ENCODE data around the gene OR52N1. TPM values are rescaled to one million over a fixed set of nuclear protein-coding genes. Genes with fewer than 3 reads are reported as not detected.

Gene OR52N1
- total and polyA plus RNA-seq, 2 of the 8 experiments (the other 6 are each of a cell fraction or from before 2014, with no cell fraction given): 0.09 TPM; not detected in 1

- Histone ChIP-seq H2AK5ac (ENCODE audit: low read depth, low read length) (no peak overlapping the region), H4K5ac (ENCODE audit: insufficient read length, low read depth, low read length) (no peak overlapping the region), H3K4me2 (ENCODE audit: insufficient read depth in 1 of 2, low read depth in 2 of 2, low read length in 2 of 2) (no peak overlapping the region), H3K9me3 (ENCODE audit: insufficient read depth in 2 of 2, low read depth in 1 of 2, low read length in 1 of 2) (no peaks in the 10 kb centered on the region), H3K36me3 (ENCODE audit: control insufficient read depth in 2 of 4, insufficient read depth in 4 of 4, low read length in 3 of 4) (no peaks in the 10 kb centered on the region), H3K18ac (ENCODE audit: extremely low read depth, low read length) (no peak overlapping the region), H2BK15ac (ENCODE audit: low read length) (no peak overlapping the region), H3K4me1 (replicated peaks in 1 of 4; ENCODE audit: control insufficient read depth in 3 of 4, insufficient read depth in 4 of 4, low read length in 3 of 4) (no peaks in the 10 kb centered on the region), H2BK120ac (replicated peaks; ENCODE audit: low read depth, low read length) (no peak overlapping the region), H4K91ac (replicated peaks; ENCODE audit: insufficient read length, low read length) (no peak overlapping the region), H3K27ac (ENCODE audit: low read depth, low read length) (no peak overlapping the region), H3K23me2 (ENCODE audit: low read depth, low read length) (no peaks in the 10 kb centered on the region), H3K23ac (ENCODE audit: insufficient read length) (no peak overlapping the region), H3K9ac (replicated peaks in 1 of 4; ENCODE audit: extremely low read depth in 1 of 4, low read depth in 3 of 4, low read length in 3 of 4) (no peak overlapping the region), H2BK12ac (ENCODE audit: low read depth, low read length) (no peak overlapping the region), H3K79me1 (ENCODE audit: low read depth, low read length) (no peaks in the 10 kb centered on the region), H3K27me3 (replicated peaks in 1 of 4; ENCODE audit: control insufficient read depth in 3 of 4, extremely low read depth in 1 of 4, insufficient read depth in 3 of 4, low read length in 3 of 4) (no peaks in the 10 kb centered on the region), H4K20me1 (replicated peaks in 1 of 2; ENCODE audit: control insufficient read depth in 1 of 2, insufficient read depth in 2 of 2, low read length in 2 of 2) (no peaks in the 10 kb centered on the region), H2BK20ac (ENCODE audit: low read length) (no peak overlapping the region), H3K56ac (replicated peaks; ENCODE audit: insufficient read length, low read depth, low read length) (no peak overlapping the region), H2BK5ac (ENCODE audit: low read depth, low read length) (no peak overlapping the region), H3K4me3 (ENCODE audit: extremely low read depth in 1 of 4, insufficient read depth in 2 of 4, low read depth in 3 of 4, low read length in 4 of 4) (no peak overlapping the region), H3K4ac (replicated peaks; ENCODE audit: insufficient read length, low read depth, low read length) (no peak overlapping the region), H3K14ac (ENCODE audit: insufficient read length) (no peak overlapping the region), H4K8ac (ENCODE audit: extremely low read depth, insufficient read depth, low read length) (no peak overlapping the region), H2AFZ (ENCODE audit: low read length) (no peak overlapping the region), H3K79me2 (ENCODE audit: control insufficient read depth in 1 of 2, insufficient read depth in 2 of 2, low read length in 2 of 2) (no peaks in the 10 kb centered on the region)
- TF ChIP-seq SP2 (IDR thresholded peaks at IDR 0.05; ENCODE audit: low read length) (no peak), YY1 (IDR thresholded peaks at IDR 0.05; ENCODE audit: low read depth, low read length) (no peak), CHD2 (IDR thresholded peaks at IDR 0.05; ENCODE audit: low read length) (no peak), KDM4A (IDR thresholded peaks at IDR 0.05; ENCODE audit: low read depth, low read length, severe bottlenecking) (no peak), POLR2AphosphoS5 (IDR thresholded peaks at IDR 0.05; ENCODE audit: low read depth, low read length) (no peak), JUND (IDR thresholded peaks at IDR 0.05; ENCODE audit: low read length) (no peak), TAF1 (IDR thresholded peaks at IDR 0.05; ENCODE audit: low read depth, low read length) (no peak), FOSL1 (IDR thresholded peaks at IDR 0.05; ENCODE audit: insufficient read depth, low read depth, low read length) (no peak), MAFK (IDR thresholded peaks at IDR 0.05; ENCODE audit: low read depth, low read length) (no peak), POLR2A (IDR thresholded peaks at IDR 0.05; ENCODE audit: control extremely low read depth in 1 of 2, low read depth in 2 of 2, low read length in 2 of 2) (no peak)
- no peak for DNase-seq (ENCODE audit: low read depth in 1 of 2, low spot score in 2 of 2)
- POLR2A ChIA-PET (ENCODE audit: partially characterized antibody): no interaction called here
- 91% methylated on average over 3 of the region's 3 CpGs; no CpG with 5 or more reads in 1 of the 2 experiments for WGBS, 2 experiments (ENCODE audit: extremely low coverage in 1 of 2, insufficient coverage in 1 of 2, insufficient read length in 1 of 2, insufficient replicate concordance in 2 of 2, low coverage in 1 of 2, low lambda C conversion rate in 2 of 2, missing lambda C conversion rate in 1 of 2)
- no peak for FAIRE-seq
- CTCF ChIA-PET (ENCODE audit: partially characterized antibody): interaction anchor here (0.6 to 0.7 kb wide), 3 partner anchors 10 to 682 kb away, joined by 3 to 4 read pairs (median 3); partner anchors contain the start of gene OR56B1
Measured at GRCh38 chr11:5746614-5747013, 44.5 kb downstream of the OR52N1 start.
